Uterus (tissue), 2 donors: Measurements from ENCODE around the gene LHX2.

ENCODE experiments used
- CTCF ChIP-seq, 4 experiments: fragments of 200-600 bp in 2 of 4; fragments of 450-650 bp in 2 of 4; sonication (generic) in 2 of 4; IDR thresholded peaks; one replicate each; pipeline ENCODE4 v1.5.1; 2016 to 2019; ENCODE audit warnings: antibody characterized with exemption in 4 of 4, mild to moderate bottlenecking in 2 of 4, moderate library complexity in 1 of 4
- POLR2A ChIP-seq, 2 donors: fragments of 450-650 bp; IDR thresholded peaks; one replicate each; pipeline ENCODE4 v1.6.1; 2016; ENCODE audit warnings: antibody characterized with exemption in 2 of 2, mild to moderate bottlenecking in 1 of 2, moderate library complexity in 1 of 2

- TF ChIP-seq CTCF (IDR thresholded peaks at IDR 0.05) = no peak
- TF ChIP-seq POLR2A (IDR thresholded peaks at IDR 0.05) = no peak
Measured at GRCh38 chr9:123965801-123966686, 45.5 kb upstream of the LHX2 start.
